ENCODE measurements around the gene FAM149A.
A peak's percentile ranks its signal among the peaks of the same experiment; 100 is the strongest.

FAM149A gene

DNA sequence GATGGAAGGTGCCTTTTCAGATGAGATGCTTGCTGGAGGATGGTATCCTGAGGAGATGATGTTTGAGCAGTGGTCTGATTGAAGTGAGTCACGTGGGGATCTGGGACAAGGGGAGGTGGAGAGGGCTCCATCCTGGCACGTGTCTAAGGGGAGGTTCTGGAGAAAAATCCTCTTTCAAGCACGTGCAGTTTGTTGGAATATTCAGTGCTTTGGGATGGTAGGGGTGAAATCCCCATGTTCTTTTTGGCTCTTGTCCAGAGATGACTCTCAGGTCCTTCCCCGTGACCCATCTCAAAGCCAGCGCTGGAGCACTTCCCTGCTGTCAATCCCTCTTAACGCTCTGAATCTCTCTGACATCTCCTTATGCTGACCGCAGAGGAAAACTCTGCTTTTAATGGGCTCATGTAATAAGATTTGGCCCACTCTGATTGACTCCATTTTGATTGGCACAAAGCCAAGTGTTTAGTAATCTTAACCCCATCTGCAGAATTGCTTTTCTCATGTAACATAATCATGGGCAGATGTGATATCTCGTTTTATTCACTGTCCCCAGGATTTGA is 112.0 kb downstream of the FAM149A start (continued):
- TF ChIP-seq ZBTB11 (tag by site-specific recombination; conservative IDR thresholded peaks at IDR 0.05; ENCODE audit: low read depth), result no peak
- peak; percentile 82; the same call in 1 of the 2 replicates for TF ChIP-seq ZNF776 (tag by site-specific recombination; IDR thresholded peaks at IDR 0.05; ENCODE audit: borderline replicate concordance)
- TF ChIP-seq, protein P1, sequence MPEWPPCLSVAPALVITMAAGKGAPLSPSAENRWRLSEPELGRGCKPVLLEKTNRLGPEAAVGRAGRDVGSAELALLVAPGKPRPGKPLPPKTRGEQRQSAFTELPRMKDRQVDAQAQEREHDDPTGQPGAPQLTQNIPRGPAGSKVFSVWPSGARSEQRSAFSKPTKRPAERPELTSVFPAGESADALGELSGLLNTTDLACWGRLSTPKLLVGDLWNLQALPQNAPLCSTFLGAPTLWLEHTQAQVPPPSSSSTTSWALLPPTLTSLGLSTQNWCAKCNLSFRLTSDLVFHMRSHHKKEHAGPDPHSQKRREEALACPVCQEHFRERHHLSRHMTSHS (tag by site-specific recombination; IDR thresholded peaks at IDR 0.05), result no peak
- no peak for TF ChIP-seq ZFP37 (tag by site-specific recombination; IDR thresholded peaks at IDR 0.05)
- peak; percentile 50; the same call in 1 of the 2 replicates for TF ChIP-seq ZNF132 (tag by site-specific recombination; IDR thresholded peaks at IDR 0.05; ENCODE audit: borderline replicate concordance)
- TF ChIP-seq ZNF596 (tag by site-specific recombination; IDR thresholded peaks at IDR 0.05), result no peak
- TF ChIP-seq, protein P2, sequence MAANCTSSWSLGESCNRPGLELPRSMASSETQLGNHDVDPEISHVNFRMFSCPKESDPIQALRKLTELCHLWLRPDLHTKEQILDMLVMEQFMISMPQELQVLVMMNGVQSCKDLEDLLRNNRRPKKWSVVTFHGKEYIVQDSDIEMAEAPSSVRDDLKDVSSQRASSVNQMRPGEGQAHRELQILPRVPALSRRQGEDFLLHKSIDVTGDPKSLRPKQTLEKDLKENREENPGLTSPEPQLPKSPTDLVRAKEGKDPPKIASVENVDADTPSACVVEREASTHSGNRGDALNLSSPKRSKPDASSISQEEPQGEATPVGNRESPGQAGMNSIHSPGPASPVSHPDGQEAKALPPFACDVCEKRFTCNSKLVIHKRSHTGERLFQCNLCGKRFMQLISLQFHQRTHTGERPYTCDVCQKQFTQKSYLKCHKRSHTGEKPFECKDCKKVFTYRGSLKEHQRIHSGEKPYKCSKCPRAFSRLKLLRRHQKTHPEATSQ (tag by site-specific recombination; IDR thresholded peaks at IDR 0.05), result no peak
- TF ChIP-seq ZNF76 (tag by site-specific recombination; IDR thresholded peaks at IDR 0.05; ENCODE audit: borderline replicate concordance, low read depth), result no peak
- TF ChIP-seq ZNF561 (tag by site-specific recombination; IDR thresholded peaks at IDR 0.05; ENCODE audit: borderline replicate concordance), result peak; percentile 87
- TF ChIP-seq ZNF548 (tag by site-specific recombination; IDR thresholded peaks at IDR 0.05), result no peak
- peak; percentile 98 for TF ChIP-seq ZNF660 (tag by site-specific recombination; IDR thresholded peaks at IDR 0.05)
- TF ChIP-seq, protein P3, sequence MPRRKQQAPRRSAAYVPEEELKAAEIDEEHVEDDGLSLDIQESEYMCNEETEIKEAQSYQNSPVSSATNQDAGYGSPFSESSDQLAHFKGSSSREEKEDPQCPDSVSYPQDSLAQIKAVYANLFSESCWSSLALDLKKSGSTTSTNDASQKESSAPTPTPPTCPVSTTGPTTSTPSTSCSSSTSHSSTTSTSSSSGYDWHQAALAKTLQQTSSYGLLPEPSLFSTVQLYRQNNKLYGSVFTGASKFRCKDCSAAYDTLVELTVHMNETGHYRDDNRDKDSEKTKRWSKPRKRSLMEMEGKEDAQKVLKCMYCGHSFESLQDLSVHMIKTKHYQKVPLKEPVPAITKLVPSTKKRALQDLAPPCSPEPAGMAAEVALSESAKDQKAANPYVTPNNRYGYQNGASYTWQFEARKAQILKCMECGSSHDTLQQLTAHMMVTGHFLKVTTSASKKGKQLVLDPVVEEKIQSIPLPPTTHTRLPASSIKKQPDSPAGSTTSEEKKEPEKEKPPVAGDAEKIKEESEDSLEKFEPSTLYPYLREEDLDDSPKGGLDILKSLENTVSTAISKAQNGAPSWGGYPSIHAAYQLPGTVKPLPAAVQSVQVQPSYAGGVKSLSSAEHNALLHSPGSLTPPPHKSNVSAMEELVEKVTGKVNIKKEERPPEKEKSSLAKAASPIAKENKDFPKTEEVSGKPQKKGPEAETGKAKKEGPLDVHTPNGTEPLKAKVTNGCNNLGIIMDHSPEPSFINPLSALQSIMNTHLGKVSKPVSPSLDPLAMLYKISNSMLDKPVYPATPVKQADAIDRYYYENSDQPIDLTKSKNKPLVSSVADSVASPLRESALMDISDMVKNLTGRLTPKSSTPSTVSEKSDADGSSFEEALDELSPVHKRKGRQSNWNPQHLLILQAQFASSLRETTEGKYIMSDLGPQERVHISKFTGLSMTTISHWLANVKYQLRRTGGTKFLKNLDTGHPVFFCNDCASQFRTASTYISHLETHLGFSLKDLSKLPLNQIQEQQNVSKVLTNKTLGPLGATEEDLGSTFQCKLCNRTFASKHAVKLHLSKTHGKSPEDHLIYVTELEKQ (tag by site-specific recombination; IDR thresholded peaks at IDR 0.05; ENCODE audit: borderline replicate concordance), result peak; percentile 28; the same call in 1 of the 2 replicates
- TF ChIP-seq REPIN1 (tag by site-specific recombination; IDR thresholded peaks at IDR 0.05; ENCODE audit: low read depth), result no peak
- no peak for TF ChIP-seq HOXC10 (CRISPR knock-in tag; IDR thresholded peaks at IDR 0.05)
- TF ChIP-seq ZBTB6 (tag by site-specific recombination; IDR thresholded peaks at IDR 0.05), result 0 out of 2 replicates have a peak, but pooled peaks have one; percentile 39
- TF ChIP-seq ZNF530 (tag by site-specific recombination; IDR thresholded peaks at IDR 0.05; ENCODE audit: low read depth), result no peak
- no peak for TF ChIP-seq ZNF449 (tag by site-specific recombination; IDR thresholded peaks at IDR 0.05)
- 0 out of 2 replicates have a peak, but pooled peaks have one; percentile 48 for TF ChIP-seq ZNF248 (tag by site-specific recombination; IDR thresholded peaks at IDR 0.05)
- TF ChIP-seq ZBTB17 (tag by site-specific recombination; IDR thresholded peaks at IDR 0.05), result peak; percentile 82
- TF ChIP-seq ZNF121 (tag by site-specific recombination; IDR thresholded peaks at IDR 0.05), result no peak
- TF ChIP-seq TCF7L2 (IDR thresholded peaks at IDR 0.05; ENCODE audit: borderline replicate concordance, low read depth, low read length), result no peak
- no peak for TF ChIP-seq ZNF302 (tag by site-specific recombination; IDR thresholded peaks at IDR 0.05; ENCODE audit: low read depth)
- TF ChIP-seq ZNF585B (tag by site-specific recombination; IDR thresholded peaks at IDR 0.05), result no peak
- TF ChIP-seq ZNF768 (tag by site-specific recombination; IDR thresholded peaks at IDR 0.05), result no peak
- TF ChIP-seq, protein P4, sequence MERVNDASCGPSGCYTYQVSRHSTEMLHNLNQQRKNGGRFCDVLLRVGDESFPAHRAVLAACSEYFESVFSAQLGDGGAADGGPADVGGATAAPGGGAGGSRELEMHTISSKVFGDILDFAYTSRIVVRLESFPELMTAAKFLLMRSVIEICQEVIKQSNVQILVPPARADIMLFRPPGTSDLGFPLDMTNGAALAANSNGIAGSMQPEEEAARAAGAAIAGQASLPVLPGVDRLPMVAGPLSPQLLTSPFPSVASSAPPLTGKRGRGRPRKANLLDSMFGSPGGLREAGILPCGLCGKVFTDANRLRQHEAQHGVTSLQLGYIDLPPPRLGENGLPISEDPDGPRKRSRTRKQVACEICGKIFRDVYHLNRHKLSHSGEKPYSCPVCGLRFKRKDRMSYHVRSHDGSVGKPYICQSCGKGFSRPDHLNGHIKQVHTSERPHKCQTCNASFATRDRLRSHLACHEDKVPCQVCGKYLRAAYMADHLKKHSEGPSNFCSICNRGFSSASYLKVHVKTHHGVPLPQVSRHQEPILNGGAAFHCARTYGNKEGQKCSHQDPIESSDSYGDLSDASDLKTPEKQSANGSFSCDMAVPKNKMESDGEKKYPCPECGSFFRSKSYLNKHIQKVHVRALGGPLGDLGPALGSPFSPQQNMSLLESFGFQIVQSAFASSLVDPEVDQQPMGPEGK (tag by site-specific recombination; IDR thresholded peaks at IDR 0.05), result peak; percentile 45
- peak; percentile 54; the same call in 1 of the 2 replicates for TF ChIP-seq FEZF1 (tag by site-specific recombination; IDR thresholded peaks at IDR 0.05)

Measured in HEK293 (cell line).